ENCODE results near the gene PRKG1. TPM values are rescaled to one million over a fixed set of nuclear protein-coding genes. Genes with fewer than 3 reads are reported as not detected.

PRKG1 gene
- total and polyA plus RNA-seq, 4 donors: 0.46 to 5.1 (median 1.5) TPM

DNA sequence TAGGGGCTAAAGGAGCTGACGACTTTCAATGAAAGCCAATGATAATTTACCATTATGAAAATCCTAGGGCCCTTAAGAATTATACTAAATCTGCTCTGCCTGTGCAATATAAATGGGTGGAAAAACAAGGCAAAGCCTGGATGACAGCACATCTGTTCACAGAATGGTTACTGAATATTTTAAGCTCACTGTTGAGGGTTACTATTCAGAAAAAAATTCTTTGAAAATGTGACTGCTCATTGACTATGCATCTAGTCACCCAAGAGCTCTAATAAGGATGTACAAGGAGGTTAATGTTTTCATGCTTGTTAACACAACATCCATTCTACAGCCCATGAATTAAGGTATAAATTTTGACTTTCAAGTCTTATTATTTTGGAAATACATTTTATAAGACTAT is 1248.6 kb downstream of the PRKG1 start:
- Histone ChIP-seq H3K9me3 (ENCODE audit: control insufficient read depth in 4 of 4, low read length in 3 of 4) (no peaks in the 10 kb centered on the region), H3K27me3 (ENCODE audit: control insufficient read depth in 4 of 4, insufficient read depth in 4 of 4, low read length in 3 of 4) (peaks cover 0 to 5% (median 0%) of the 10 kb centered on the region in 4 donors), H3K9ac (ENCODE audit: low read depth in 1 of 2, low read length in 2 of 2) (no peak overlapping the region), H3K4me1 (ENCODE audit: control insufficient read depth in 4 of 4, insufficient read depth in 4 of 4, low read length in 3 of 4) (no peaks in the 10 kb centered on the region), H3K27ac (ENCODE audit: low read depth in 1 of 2, low read length in 2 of 2) (no peak overlapping the region), H3K36me3 (ENCODE audit: control insufficient read depth in 4 of 4, insufficient read depth in 3 of 4, low read depth in 1 of 4, low read length in 3 of 4) (no peaks in the 10 kb centered on the region), H3K4me3 (ENCODE audit: low read depth in 1 of 3, low read length in 3 of 3) (no peak overlapping the region)
- WGBS: 79% methylated on average over 1 of the region's 1 CpG
- no peak for DNase-seq (ENCODE audit: low spot score)
- TF ChIP-seq HNF4A (conservative IDR thresholded peaks at IDR 0.05) (no peak), FOXA2 (IDR thresholded peaks at IDR 0.05) (no peak), YY1 (IDR thresholded peaks at IDR 0.05) (no peak), RAD21 (IDR thresholded peaks at IDR 0.05) (no peak), RXRA (IDR thresholded peaks at IDR 0.05) (no peak), EGR1 (IDR thresholded peaks at IDR 0.05; ENCODE audit: low read depth in 2 of 2) (no peak), GABPA (IDR thresholded peaks at IDR 0.05 in 1 of 2, conservative IDR thresholded peaks at IDR 0.05 in 1 of 2) (no peak), JUND (IDR thresholded peaks at IDR 0.05) (no peak), ATF3 (IDR thresholded peaks at IDR 0.05) (no peak), MAX (IDR thresholded peaks at IDR 0.05) (no peak), TAF1 (conservative IDR thresholded peaks at IDR 0.05) (no peak), REST (IDR thresholded peaks at IDR 0.05) (no peak), HNF4G (IDR thresholded peaks at IDR 0.05) (no peak), FOXA1 (IDR thresholded peaks at IDR 0.05) (no peak), SP1 (IDR thresholded peaks at IDR 0.05) (no peak)
- TF ChIP-seq, protein P1, sequence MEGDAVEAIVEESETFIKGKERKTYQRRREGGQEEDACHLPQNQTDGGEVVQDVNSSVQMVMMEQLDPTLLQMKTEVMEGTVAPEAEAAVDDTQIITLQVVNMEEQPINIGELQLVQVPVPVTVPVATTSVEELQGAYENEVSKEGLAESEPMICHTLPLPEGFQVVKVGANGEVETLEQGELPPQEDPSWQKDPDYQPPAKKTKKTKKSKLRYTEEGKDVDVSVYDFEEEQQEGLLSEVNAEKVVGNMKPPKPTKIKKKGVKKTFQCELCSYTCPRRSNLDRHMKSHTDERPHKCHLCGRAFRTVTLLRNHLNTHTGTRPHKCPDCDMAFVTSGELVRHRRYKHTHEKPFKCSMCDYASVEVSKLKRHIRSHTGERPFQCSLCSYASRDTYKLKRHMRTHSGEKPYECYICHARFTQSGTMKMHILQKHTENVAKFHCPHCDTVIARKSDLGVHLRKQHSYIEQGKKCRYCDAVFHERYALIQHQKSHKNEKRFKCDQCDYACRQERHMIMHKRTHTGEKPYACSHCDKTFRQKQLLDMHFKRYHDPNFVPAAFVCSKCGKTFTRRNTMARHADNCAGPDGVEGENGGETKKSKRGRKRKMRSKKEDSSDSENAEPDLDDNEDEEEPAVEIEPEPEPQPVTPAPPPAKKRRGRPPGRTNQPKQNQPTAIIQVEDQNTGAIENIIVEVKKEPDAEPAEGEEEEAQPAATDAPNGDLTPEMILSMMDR (IDR thresholded peaks at IDR 0.05; ENCODE audit: low read depth, low read length, missing input control): no peak
- TF ChIP-seq, protein P2, sequence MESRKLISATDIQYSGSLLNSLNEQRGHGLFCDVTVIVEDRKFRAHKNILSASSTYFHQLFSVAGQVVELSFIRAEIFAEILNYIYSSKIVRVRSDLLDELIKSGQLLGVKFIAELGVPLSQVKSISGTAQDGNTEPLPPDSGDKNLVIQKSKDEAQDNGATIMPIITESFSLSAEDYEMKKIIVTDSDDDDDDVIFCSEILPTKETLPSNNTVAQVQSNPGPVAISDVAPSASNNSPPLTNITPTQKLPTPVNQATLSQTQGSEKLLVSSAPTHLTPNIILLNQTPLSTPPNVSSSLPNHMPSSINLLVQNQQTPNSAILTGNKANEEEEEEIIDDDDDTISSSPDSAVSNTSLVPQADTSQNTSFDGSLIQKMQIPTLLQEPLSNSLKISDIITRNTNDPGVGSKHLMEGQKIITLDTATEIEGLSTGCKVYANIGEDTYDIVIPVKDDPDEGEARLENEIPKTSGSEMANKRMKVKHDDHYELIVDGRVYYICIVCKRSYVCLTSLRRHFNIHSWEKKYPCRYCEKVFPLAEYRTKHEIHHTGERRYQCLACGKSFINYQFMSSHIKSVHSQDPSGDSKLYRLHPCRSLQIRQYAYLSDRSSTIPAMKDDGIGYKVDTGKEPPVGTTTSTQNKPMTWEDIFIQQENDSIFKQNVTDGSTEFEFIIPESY (IDR thresholded peaks at IDR 0.05): no peak

DNA sequence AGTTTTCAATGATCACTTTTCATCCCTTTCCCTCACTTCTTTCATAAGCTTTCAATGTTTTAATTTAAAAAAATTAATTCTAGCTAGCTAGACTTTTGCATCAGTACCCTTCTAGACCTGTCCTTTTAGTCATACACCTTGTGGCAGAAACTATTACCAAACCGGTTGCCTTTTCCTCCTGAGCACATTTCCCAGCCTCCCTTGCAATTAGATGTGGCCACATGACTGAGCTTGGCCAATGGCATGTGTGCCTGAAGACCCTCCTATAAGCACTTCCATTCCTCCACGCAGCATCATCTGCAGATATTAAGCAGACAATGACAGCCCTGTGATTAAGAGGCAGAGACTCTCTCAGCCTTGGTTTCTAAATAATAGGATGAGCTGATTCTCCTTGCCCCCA is 1252.1 kb downstream of the PRKG1 start:
- Histone ChIP-seq H3K27ac (ENCODE audit: low read depth in 1 of 2, low read length in 2 of 2) (no peak overlapping the region), H3K27me3 (ENCODE audit: control insufficient read depth in 4 of 4, insufficient read depth in 4 of 4, low read length in 3 of 4) (no peaks in the 10 kb centered on the region), H3K9me3 (ENCODE audit: control insufficient read depth in 4 of 4, low read length in 3 of 4) (no peaks in the 10 kb centered on the region), H3K4me3 (ENCODE audit: low read depth in 1 of 3, low read length in 3 of 3) (no peak overlapping the region), H3K4me1 (ENCODE audit: control insufficient read depth in 4 of 4, insufficient read depth in 4 of 4, low read length in 3 of 4) (no peaks in the 10 kb centered on the region), H3K9ac (ENCODE audit: low read depth in 1 of 2, low read length in 2 of 2) (no peak overlapping the region), H3K36me3 (ENCODE audit: control insufficient read depth in 4 of 4, insufficient read depth in 3 of 4, low read depth in 1 of 4, low read length in 3 of 4) (no peaks in the 10 kb centered on the region)
- no peak for DNase-seq (ENCODE audit: low spot score)
- 76% methylated on average over 2 of the region's 2 CpGs for WGBS
- no peak for TF ChIP-seq RAD21 (IDR thresholded peaks at IDR 0.05)
- TF ChIP-seq EGR1 (IDR thresholded peaks at IDR 0.05; ENCODE audit: low read depth in 2 of 2): no peak
- TF ChIP-seq SP1 (IDR thresholded peaks at IDR 0.05): no peak
- no peak for TF ChIP-seq REST (IDR thresholded peaks at IDR 0.05)
- no peak for TF ChIP-seq HNF4G (IDR thresholded peaks at IDR 0.05)
- no peak for TF ChIP-seq HNF4A (conservative IDR thresholded peaks at IDR 0.05)
- TF ChIP-seq, protein P2 (IDR thresholded peaks at IDR 0.05): no peak
- TF ChIP-seq RXRA (IDR thresholded peaks at IDR 0.05): no peak
- no peak for TF ChIP-seq FOXA1 (IDR thresholded peaks at IDR 0.05)
- no peak for TF ChIP-seq JUND (IDR thresholded peaks at IDR 0.05)
